ENCODE measurements around the gene NARS2. TPM values are rescaled to one million over a fixed set of nuclear protein-coding genes. Genes with fewer than 3 reads are reported as not detected.

NARS2 gene
- total RNA-seq, 2 donors from 2014 or later, result 7.7 to 14.8 TPM

GRCh38 chr11:78449866-78450265, 124.8 kb downstream of the NARS2 start:
- Histone ChIP-seq H3K9me3 (no peaks in the 10 kb centered on the region), H3K27me3 (no peaks in the 10 kb centered on the region), H3K36me3 (no peaks in the 10 kb centered on the region), H3K4me1 (peaks cover 0 to 4% of the 10 kb centered on the region in 2 donors), H3K4me3 (no peak overlapping the region), H3K27ac (no peak overlapping the region)
- no peak for TF ChIP-seq CTCF (IDR thresholded peaks at IDR 0.05)
- no peak for DNase-seq (ENCODE audit: low spot score)

DNA sequence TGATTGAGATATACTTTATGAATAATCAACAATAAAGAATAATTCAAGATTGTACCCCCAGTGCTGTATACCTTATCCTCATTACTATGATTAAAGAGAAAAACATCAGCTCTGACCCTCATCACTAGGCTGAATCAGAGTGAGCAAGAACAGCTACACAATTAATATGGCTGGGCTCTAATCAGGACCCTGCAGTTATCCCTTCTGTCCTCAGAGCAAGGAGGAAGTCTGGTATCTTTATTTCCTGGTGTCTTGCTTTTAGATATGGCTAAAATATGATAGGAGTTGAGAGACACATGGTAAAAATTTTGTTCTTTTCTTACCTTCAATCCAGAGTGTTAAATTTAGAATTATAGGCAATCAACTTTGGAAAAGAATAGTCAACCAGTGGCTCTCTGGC, 128.5 kb downstream of the NARS2 start:
- H3K27ac ChIP-seq, result no peak overlapping the region
- no peaks in the 10 kb centered on the region for H3K4me1 ChIP-seq
- H3K4me3 ChIP-seq, result no peak overlapping the region
- H3K9me3 ChIP-seq, result no peaks in the 10 kb centered on the region
- H3K36me3 ChIP-seq, result no peaks in the 10 kb centered on the region
- no peak for TF ChIP-seq CTCF (IDR thresholded peaks at IDR 0.05)
- no peak for DNase-seq (ENCODE audit: low spot score)
- no peaks in the 10 kb centered on the region for H3K27me3 ChIP-seq

DNA sequence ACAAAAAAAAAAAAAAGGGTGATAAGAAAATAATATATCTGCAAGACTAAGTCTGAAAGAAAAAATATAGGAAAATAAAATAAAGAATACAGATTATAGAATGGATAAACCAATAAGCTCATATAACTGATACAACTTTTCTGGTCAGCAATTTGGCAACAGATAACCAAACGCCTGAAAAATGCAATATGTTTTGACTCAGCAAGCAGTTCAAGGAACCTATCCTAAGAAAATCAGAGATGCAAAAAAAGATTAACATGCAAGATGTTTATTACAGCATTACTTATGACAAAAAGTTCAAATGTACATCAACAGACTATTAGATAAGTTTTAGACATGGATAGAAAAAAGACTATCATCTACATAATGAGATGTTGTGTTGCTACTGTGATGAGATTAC, 129.9 kb downstream of the NARS2 start:
- no peak for TF ChIP-seq CTCF (IDR thresholded peaks at IDR 0.05)

DNA sequence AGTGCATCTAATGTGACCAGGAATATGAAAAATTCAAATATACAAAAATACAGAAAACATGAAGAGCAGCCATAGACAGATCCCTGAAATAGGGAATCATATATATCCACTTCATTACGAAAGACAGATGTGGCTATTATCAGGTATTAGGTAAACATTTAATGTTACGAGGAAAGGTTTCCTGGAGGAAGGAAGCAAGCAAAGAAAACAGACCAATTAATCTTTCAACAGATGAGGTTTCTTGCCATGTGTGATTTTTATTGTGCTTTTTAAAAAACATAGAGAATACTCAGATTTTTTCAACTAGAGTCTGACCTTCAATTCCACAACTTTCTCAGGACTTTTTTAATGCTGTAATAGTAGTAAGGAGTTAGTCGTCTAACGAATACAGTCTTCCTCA, 132.7 kb downstream of the NARS2 start:
- H3K27me3 ChIP-seq, result no peaks in the 10 kb centered on the region
- H3K9me3 ChIP-seq, result no peaks in the 10 kb centered on the region

More for the DNA sequence above, 129.9 kb downstream of the NARS2 start:
- Histone ChIP-seq H3K4me1 (no peaks in the 10 kb centered on the region), H3K36me3 (no peaks in the 10 kb centered on the region), H3K9me3 (no peaks in the 10 kb centered on the region), H3K27me3 (no peaks in the 10 kb centered on the region), H3K4me3 (no peak overlapping the region), H3K27ac (no peak overlapping the region)
- DNase-seq (ENCODE audit: low spot score), result no peak

GRCh38 chr11:78438298-78438975, 136.2 kb downstream of the NARS2 start:
- H3K4me3 ChIP-seq, result no peak overlapping the region
- H3K36me3 ChIP-seq, result no peaks in the 10 kb centered on the region
- TF ChIP-seq CTCF (IDR thresholded peaks at IDR 0.05), result no peak
- no peak overlapping the region for H3K27ac ChIP-seq
- no peak for DNase-seq (ENCODE audit: low spot score)
- no peaks in the 10 kb centered on the region for H3K9me3 ChIP-seq
- no peaks in the 10 kb centered on the region for H3K27me3 ChIP-seq
- no peaks in the 10 kb centered on the region for H3K4me1 ChIP-seq

More for the DNA sequence above, 132.7 kb downstream of the NARS2 start:
- H3K4me1 ChIP-seq, result no peaks in the 10 kb centered on the region
- no peaks in the 10 kb centered on the region for H3K36me3 ChIP-seq
- TF ChIP-seq CTCF (IDR thresholded peaks at IDR 0.05), result no peak
- H3K4me3 ChIP-seq, result no peak overlapping the region
- no peak for DNase-seq (ENCODE audit: low spot score)
- no peak overlapping the region for H3K27ac ChIP-seq

DNA sequence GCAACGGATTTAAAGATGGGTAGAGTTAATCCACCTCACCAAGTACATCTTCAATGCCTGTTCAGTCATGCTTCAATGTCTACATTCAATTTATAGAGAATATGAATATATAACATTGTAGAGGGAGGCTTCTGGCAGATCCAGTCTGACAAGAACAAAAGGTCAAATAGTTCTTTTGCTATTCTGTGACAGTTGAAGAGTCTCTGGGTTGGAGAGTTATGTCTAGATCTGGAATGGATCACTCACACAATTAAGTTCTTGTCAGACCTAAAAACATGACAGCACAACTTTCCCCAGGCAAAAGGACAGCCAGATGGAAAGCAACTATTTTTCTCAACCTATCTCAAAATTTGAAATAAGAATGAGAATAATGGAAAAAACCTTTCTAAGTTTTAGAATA, 141.7 kb downstream of the NARS2 start:
- Histone ChIP-seq H3K27me3 (no peaks in the 10 kb centered on the region), H3K4me1 (no peaks in the 10 kb centered on the region), H3K36me3 (no peaks in the 10 kb centered on the region), H3K9me3 (no peaks in the 10 kb centered on the region), H3K4me3 (no peak overlapping the region), H3K27ac (peak overlapping the region in 1 of 2 donors; percentile 55)
- DNase-seq (ENCODE audit: low spot score), result no peak
- TF ChIP-seq CTCF (IDR thresholded peaks at IDR 0.05), result no peak

Measured in right atrium auricular region (tissue), 2 donors.